PC-3 (cell line): ENCODE measurements around the gene CPD. TPM values are rescaled to one million over a fixed set of nuclear protein-coding genes. Genes with fewer than 3 reads are reported as not detected.

Source experiments
- ATAC-seq: fragments of 200-7000 bp; cut with Tn5 transposase; 2 replicates; pipeline ENCODE4 v1.9.1; 2020; ENCODE audit warnings: mild to moderate bottlenecking, moderate library complexity
- BruUV-seq: library from RNA; stranded (reverse); fragments of 400-500 nt; replicated peaks from 2 replicates; lab custom pipeline; 2021; lab: Mats Ljungman, UMichigan
- CTCF ChIA-PET: fragments of 300-600 bp; sonication (Branson Sonifier 250); formaldehyde crosslinking; loops from one replicate; lab custom pipeline; 2022; ENCODE audit warnings: antibody characterized with exemption; lab: Charles Lee
- POLR2A ChIA-PET: fragments of 300-600 bp; sonication (Branson Sonifier 250); formaldehyde crosslinking; loops from one replicate; lab custom pipeline; 2022; ENCODE audit warnings: antibody characterized with exemption; ENCODE audit not compliant: unreplicated experiment; lab: Charles Lee
- DNase-seq: peaks from one replicate; pipeline ENCODE4 v3.0.0-alpha.2; 2015
- H2AFZ ChIP-seq: fragments of 300-600 bp; sonication (generic); 2 replicates; pipeline ENCODE4 v1.6.0; 2016; ENCODE audit warnings: antibody characterized with exemption, low read length
- H3F3A ChIP-seq: fragments of 300-600 bp; sonication (generic); one replicate; pipeline ENCODE4 v1.6.0; 2017; ENCODE audit warnings: antibody characterized with exemption, low read length, control low read depth, mild to moderate bottlenecking; ENCODE audit not compliant: unreplicated experiment
- H3K27ac ChIP-seq: fragments of 300-600 bp; sonication (generic); 2 replicates; pipeline ENCODE4 v1.5.1; 2016; ENCODE audit warnings: mild to moderate bottlenecking, low read length
- H3K27me3 ChIP-seq: fragments of 300-600 bp; sonication (generic); 2 replicates; pipeline ENCODE4 v1.6.1; 2016; ENCODE audit warnings: low read length, mixed read lengths
- H3K36me3 ChIP-seq: fragments of 300-600 bp; sonication (generic); 2 replicates; pipeline ENCODE4 v1.6.1; 2016; ENCODE audit warnings: low read depth, mixed run types, low read length, mixed read lengths
- H3K4me1 ChIP-seq: fragments of 300-600 bp; sonication (generic); 2 replicates; pipeline ENCODE4 v1.5.1; 2016; ENCODE audit warnings: low read length; ENCODE audit not compliant: insufficient read depth
- H3K4me2 ChIP-seq: fragments of 300-600 bp; sonication (generic); 2 replicates; pipeline ENCODE4 v1.6.0; 2016; ENCODE audit warnings: low read length
- H3K4me3 ChIP-seq: fragments of 300-600 bp; sonication (generic); 2 replicates; pipeline ENCODE4 v1.5.1; 2016; ENCODE audit warnings: mild to moderate bottlenecking, low read length, mixed read lengths
- H3K79me2 ChIP-seq: fragments of 300-600 bp; sonication (generic); 2 replicates; pipeline ENCODE4 v1.6.1; 2017; ENCODE audit warnings: low read length, mixed read lengths
- H3K9ac ChIP-seq: fragments of 300-600 bp; sonication (generic); 2 replicates; pipeline ENCODE4 v1.6.0; 2016; ENCODE audit warnings: mild to moderate bottlenecking, low read length
- H3K9me2 ChIP-seq: fragments of 300-600 bp; sonication (generic); replicated peaks from 2 replicates; pipeline ENCODE4 v1.6.1; 2016; ENCODE audit warnings: mixed run types, low read length, mixed read lengths
- H3K9me3 ChIP-seq: fragments of 300-600 bp; sonication (generic); 2 replicates; pipeline ENCODE4 v1.6.1; 2016; ENCODE audit warnings: low read length, mixed read lengths
- H4K20me1 ChIP-seq: fragments of 300-600 bp; sonication (generic); 2 replicates; pipeline ENCODE4 v1.6.1; 2016; ENCODE audit warnings: low read length, mixed read lengths
- EZH2 ChIP-seq: fragments of 300-600 bp; sonication (generic); IDR thresholded peaks from one replicate; pipeline ENCODE4 v1.6.1; 2017; ENCODE audit warnings: antibody characterized with exemption, mild to moderate bottlenecking, low read length; ENCODE audit not compliant: unreplicated experiment
- EZH2phosphoT487 ChIP-seq: fragments of 300-600 bp; sonication (generic); IDR thresholded peaks from 2 replicates; pipeline ENCODE4 v1.6.1; 2018; ENCODE audit warnings: mild to moderate bottlenecking, antibody characterized with exemption, low read length, borderline replicate concordance
- intact Hi-C: fragments of 100-400 bp; cut with micrococcal nuclease; formaldehyde crosslinking; loops from 2 replicates; pipeline ENCODE4 v1.9.0; 2023
- total RNA-seq: library from RNA; depleted of rRNA; stranded (reverse); fragments of >200 nt; gene quantifications from 2 replicates; pipeline ENCODE4 v1.2.3, GENCODE V29; 2014
- TF ChIP-seq, protein P1 (sequence below): fragments of 300-600 bp; sonication (generic); conservative IDR thresholded peaks from 2 replicates; pipeline ENCODE4 v1.5.1; 2017; ENCODE audit warnings: antibody characterized with exemption, low read depth, mild to moderate bottlenecking, low read length

Gene CPD
- total RNA-seq, 1 experiment from 2014 or later: 30.9 TPM

DNA sequence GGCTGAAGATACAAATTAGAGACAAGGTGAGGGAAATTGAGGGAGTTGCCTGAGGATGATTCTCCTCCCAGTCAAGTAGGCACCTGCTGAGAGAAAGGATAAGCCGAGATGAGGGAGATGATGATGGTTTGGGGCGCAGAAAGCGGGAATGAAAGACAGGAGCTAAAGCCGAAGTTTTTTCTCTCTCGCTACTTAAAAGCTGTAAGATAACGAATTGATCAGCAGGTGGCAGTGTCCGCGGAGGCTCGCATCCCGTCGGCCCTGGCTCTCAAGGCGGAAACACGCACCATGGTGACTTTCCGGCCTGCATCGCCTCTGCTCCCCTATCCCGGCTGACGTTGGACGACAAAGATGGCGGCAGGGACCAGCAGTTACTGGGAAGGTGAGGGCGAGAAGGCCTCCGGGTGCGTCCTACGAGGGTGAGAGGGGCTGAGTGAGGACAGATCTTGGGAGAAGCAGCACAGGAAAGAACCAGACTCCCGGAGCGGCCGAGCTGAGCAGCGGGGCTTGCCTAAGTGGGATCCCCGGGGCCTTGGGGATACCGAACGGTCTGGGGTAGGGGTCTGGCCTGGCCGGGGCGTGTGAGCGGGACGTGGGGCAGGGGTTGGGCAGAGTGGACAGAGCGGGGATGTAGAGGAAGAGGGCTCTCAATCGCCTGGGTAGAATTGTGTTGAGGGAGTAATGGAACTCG is 98.5 kb downstream of the CPD start, which contains the start of gene GOSR1:
Gene GOSR1 (plus strand): TSS at position 326 of the 691 bp plus-strand sequence. CDS start 26 bp downstream, at position 352.
- H3K79me2 ChIP-seq: peaks cover 22% of the 10 kb centered on the region
- no peaks in the 10 kb centered on the region for H3K27me3 ChIP-seq
- H3K4me1 ChIP-seq: peaks cover 8% of the 10 kb centered on the region; the same call in 1 of the 2 replicates
- DNase-seq (peak; percentile 90), ATAC-seq (peak; percentile 100)
- peak within 1 kb of the TSS; percentile 97 for H3K4me3 ChIP-seq
- ChIA-PET CTCF (no interaction called here), POLR2A (no interaction called here)
- TF ChIP-seq EZH2phosphoT487: no peak
- TF ChIP-seq, protein P1, sequence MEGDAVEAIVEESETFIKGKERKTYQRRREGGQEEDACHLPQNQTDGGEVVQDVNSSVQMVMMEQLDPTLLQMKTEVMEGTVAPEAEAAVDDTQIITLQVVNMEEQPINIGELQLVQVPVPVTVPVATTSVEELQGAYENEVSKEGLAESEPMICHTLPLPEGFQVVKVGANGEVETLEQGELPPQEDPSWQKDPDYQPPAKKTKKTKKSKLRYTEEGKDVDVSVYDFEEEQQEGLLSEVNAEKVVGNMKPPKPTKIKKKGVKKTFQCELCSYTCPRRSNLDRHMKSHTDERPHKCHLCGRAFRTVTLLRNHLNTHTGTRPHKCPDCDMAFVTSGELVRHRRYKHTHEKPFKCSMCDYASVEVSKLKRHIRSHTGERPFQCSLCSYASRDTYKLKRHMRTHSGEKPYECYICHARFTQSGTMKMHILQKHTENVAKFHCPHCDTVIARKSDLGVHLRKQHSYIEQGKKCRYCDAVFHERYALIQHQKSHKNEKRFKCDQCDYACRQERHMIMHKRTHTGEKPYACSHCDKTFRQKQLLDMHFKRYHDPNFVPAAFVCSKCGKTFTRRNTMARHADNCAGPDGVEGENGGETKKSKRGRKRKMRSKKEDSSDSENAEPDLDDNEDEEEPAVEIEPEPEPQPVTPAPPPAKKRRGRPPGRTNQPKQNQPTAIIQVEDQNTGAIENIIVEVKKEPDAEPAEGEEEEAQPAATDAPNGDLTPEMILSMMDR: peak; percentile 65
- H3K27ac ChIP-seq: peak within 1 kb of the TSS; percentile 63
- peak within 1 kb of the TSS; percentile 84 for H3K4me2 ChIP-seq
- H3K9ac ChIP-seq: peak within 1 kb of the TSS; percentile 99
- no peaks in the 10 kb centered on the region for H3K9me3 ChIP-seq
- H2AFZ ChIP-seq: peak within 1 kb of the TSS; percentile 100
- no peaks in the 10 kb centered on the region for H3F3A ChIP-seq
- no TSS peak for BruUV-seq
- peaks cover 1% of the 10 kb centered on the region; the same call in 1 of the 2 replicates for H3K36me3 ChIP-seq
- H4K20me1 ChIP-seq: no peaks in the 10 kb centered on the region
- no peaks in the 10 kb centered on the region for H3K9me2 ChIP-seq
- intact Hi-C loops: loop anchor here (1.0 kb wide), 1 partner anchor 137 kb away; no protein-coding TSS in a partner anchor

DNA sequence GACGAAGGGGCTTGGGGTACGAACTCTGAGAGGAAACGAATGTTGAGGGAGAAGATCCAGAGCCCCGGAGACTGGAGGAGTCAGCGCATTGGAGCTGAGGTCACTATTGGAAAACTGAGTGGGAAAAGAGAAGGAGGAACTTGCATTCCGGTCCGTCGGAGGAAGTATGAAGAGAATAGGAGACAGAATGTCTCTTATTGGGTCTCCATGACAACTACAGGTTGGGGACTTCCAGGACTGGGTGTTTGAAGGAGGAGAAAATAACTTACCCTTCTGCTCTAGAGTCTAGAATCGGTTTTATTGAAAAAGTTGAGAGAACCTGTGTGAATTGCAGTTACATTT is 99.0 kb downstream of the CPD start:
- Histone ChIP-seq H3K4me1 (peaks cover 8% of the 10 kb centered on the region; the same call in 1 of the 2 replicates), H2AFZ (peak overlapping the region; percentile 100), H3K4me3 (peak overlapping the region; percentile 97), H3K9ac (peak overlapping the region; percentile 99), H3K4me2 (peak overlapping the region; percentile 84), H3K36me3 (peaks cover 6% of the 10 kb centered on the region), H3K27ac (peak overlapping the region; percentile 63; the same call in 1 of the 2 replicates), H4K20me1 (no peaks in the 10 kb centered on the region), H3K9me2 (no peaks in the 10 kb centered on the region), H3K9me3 (no peaks in the 10 kb centered on the region), H3K27me3 (no peaks in the 10 kb centered on the region), H3F3A (no peaks in the 10 kb centered on the region), H3K79me2 (peaks cover 22% of the 10 kb centered on the region)
- DNase-seq (no peak), ATAC-seq (peak; percentile 8)
- POLR2A ChIA-PET: no interaction called here
- CTCF ChIA-PET: no interaction called here
- no TSS peak for BruUV-seq
- intact Hi-C loops: loop anchor here (1.0 kb wide), 1 partner anchor 137 kb away; no protein-coding TSS in a partner anchor
- TF ChIP-seq EZH2 (no peak), EZH2phosphoT487 (no peak)
- TF ChIP-seq, protein P1: no peak

DNA sequence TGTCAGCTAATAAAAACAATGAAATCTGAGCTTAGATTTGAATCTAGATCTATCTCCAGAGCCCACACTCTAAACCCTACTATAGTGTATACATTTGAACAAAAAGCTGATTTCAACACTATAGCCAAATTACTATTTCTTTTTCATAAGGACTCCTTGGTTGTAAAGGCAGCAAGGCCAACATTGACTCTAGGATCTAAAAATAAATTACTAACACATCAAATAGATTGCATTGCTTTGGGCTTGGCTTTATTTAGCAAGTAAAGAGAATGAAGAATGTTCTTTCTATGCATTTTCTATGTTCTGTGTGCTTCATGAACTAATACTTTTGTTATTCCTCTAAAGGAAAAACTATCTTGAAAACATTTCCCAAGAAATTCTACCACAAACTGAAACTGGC is 103.8 kb downstream of the CPD start:
- Histone ChIP-seq H3K4me2 (no peak overlapping the region), H3K27ac (no peak overlapping the region), H3K27me3 (no peaks in the 10 kb centered on the region), H2AFZ (no peak overlapping the region), H3K9me2 (no peaks in the 10 kb centered on the region), H3K4me3 (no peak overlapping the region), H3K9ac (no peak overlapping the region), H4K20me1 (no peaks in the 10 kb centered on the region), H3K4me1 (0 out of 2 replicates have a peak, but pooled peaks cover 3% of the 10 kb centered on the region), H3K36me3 (peaks cover 30% of the 10 kb centered on the region), H3F3A (no peaks in the 10 kb centered on the region), H3K79me2 (peaks cover 19% of the 10 kb centered on the region), H3K9me3 (no peaks in the 10 kb centered on the region)
- intact Hi-C loops: no loop called here
- POLR2A ChIA-PET: no interaction called here
- TF ChIP-seq, protein P1: no peak
- TF ChIP-seq EZH2phosphoT487 (no peak), EZH2 (no peak)
- DNase-seq (no peak), ATAC-seq (no peak)
- CTCF ChIA-PET: no interaction called here
- BruUV-seq: no TSS peak
